ENCODE results near the gene OR56B1. TPM values are rescaled to one million over a fixed set of nuclear protein-coding genes. Genes with fewer than 3 reads are reported as not detected.

Gene OR56B1
- total RNA-seq, 1 donor from 2014 or later = not detected

GRCh38 chr11:5727691-5728090 is 8.6 kb upstream of the OR56B1 start:
- no peak for DNase-seq

GRCh38 chr11:5737091-5737490 is 843 bp downstream of the OR56B1 start:
- no peak for DNase-seq

- DNase-seq = no peak
These were observed 1.6 kb downstream of the OR56B1 start for GRCh38 chr11:5737670-5738392.

GRCh38 chr11:5738431-5738830 is 2.2 kb downstream of the OR56B1 start:
- no peak for DNase-seq

GRCh38 chr11:5746614-5747013 is 10.4 kb downstream of the OR56B1 start:
- no peak for DNase-seq

- DNase-seq = no peak
These were observed 13.6 kb downstream of the OR56B1 start for GRCh38 chr11:5749836-5750235.

GRCh38 chr11:5753943-5754342 is 17.7 kb downstream of the OR56B1 start, which contains the start of gene OR52N4:
Gene OR52N4 (plus strand): TSS chr11:5754243. CDS start chr11:5754741, 498 bp downstream.
- DNase-seq = no peak

- no peak for DNase-seq
These were observed 30.8 kb downstream of the OR56B1 start for GRCh38 chr11:5767056-5767455.

GRCh38 chr11:5783255-5783654 is 47.0 kb downstream of the OR56B1 start, which contains the start of gene OR52N5:
Gene OR52N5 (minus strand): TSS chr11:5783355. CDS start chr11:5778634, 4,721 bp downstream.
- DNase-seq = no peak

Other genes starting within 250 kb of the OR56B1 start
- not detected for gene OR52D1, start 247.8 kb upstream of the OR56B1 start, total RNA-seq
- not detected for gene UBQLN3, start 226.5 kb upstream of the OR56B1 start, total RNA-seq
- gene UBQLNL, start 219.7 kb upstream of the OR56B1 start, total RNA-seq = not detected
- gene OR52H1, start 187.9 kb upstream of the OR56B1 start, total RNA-seq = 0.47 TPM
- not detected for gene OR52B6, start 155.6 kb upstream of the OR56B1 start, total RNA-seq
- 0.62 TPM for gene TRIM6, start 139.8 kb upstream of the OR56B1 start, total RNA-seq
- 2.8 TPM for gene TRIM34, start 111.4 kb upstream of the OR56B1 start, total RNA-seq
- gene TRIM5, start 51.4 kb upstream of the OR56B1 start, total RNA-seq = 3.9 TPM
- gene TRIM22, start 46.7 kb upstream of the OR56B1 start, total RNA-seq = 11.2 TPM
- gene OR52N4, start 17.8 kb downstream of the OR56B1 start, total RNA-seq = not detected
- not detected for gene OR52N5, start 46.9 kb downstream of the OR56B1 start, total RNA-seq
- gene OR52N1, start 54.8 kb downstream of the OR56B1 start, total RNA-seq = not detected
- gene OR52N2, start 72.5 kb downstream of the OR56B1 start, total RNA-seq = not detected
- not detected for gene OR52E6, start 105.4 kb downstream of the OR56B1 start, total RNA-seq
- gene OR52E8, start 121.2 kb downstream of the OR56B1 start, total RNA-seq = not detected
- gene OR52E4, start 144.2 kb downstream of the OR56B1 start, total RNA-seq = not detected
- not detected for gene OR52E5, start 156.8 kb downstream of the OR56B1 start, total RNA-seq
- not detected for gene OR56A3, start 205.8 kb downstream of the OR56B1 start, total RNA-seq
- not detected for gene OR56A5, start 232.0 kb downstream of the OR56B1 start, total RNA-seq